Activated naive CD4-positive, alpha-beta T cell treated with anti-CD3 and anti-CD28 coated beads, Interleukin-2, amount 50 U/mL, for 72 hours (primary cell): ENCODE data around the gene ASAP2. TPM values are rescaled to one million over a fixed set of nuclear protein-coding genes. Genes with fewer than 3 reads are reported as not detected.

Experiments
- ATAC-seq, 2 donors: fragments of 150-1000 bp; cut with Tn5 transposase; 2 replicates each; pipeline ENCODE4 v1.10.0; 2021; ENCODE audit warnings: mild to moderate bottlenecking in 2 of 2, moderate library complexity in 2 of 2
- DNase-seq, 2 donors: peaks; one replicate each; pipeline ENCODE4 v3.0.0; 2021 to 2022; ENCODE audit warnings: low spot score in 2 of 2
- H3K27ac Mint-ChIP-seq, 2 donors: one replicate each; pipeline ENCODE4 v1.8.0; 2022; ENCODE audit warnings: mild to moderate bottlenecking in 2 of 2, mixed read lengths in 2 of 2
- H3K36me3 Mint-ChIP-seq, 2 donors: one replicate each; pipeline ENCODE4 v1.8.0; 2022; ENCODE audit warnings: mixed read lengths in 2 of 2
- H3K9me3 Mint-ChIP-seq, 2 donors: one replicate each; pipeline ENCODE4 v1.8.0; 2022; ENCODE audit warnings: mixed read lengths in 2 of 2
- total RNA-seq, 2 donors: library from RNA; stranded (reverse); gene quantifications; one replicate each; pipeline ENCODE4 v1.2.3, GENCODE V29; 2022

The ASAP2 gene
- total RNA-seq, 2 donors from 2014 or later: 0.09 to 1.0 TPM

- Mint-ChIP-seq H3K9me3 (no peaks in the 10 kb centered on the region), H3K27ac (no peak overlapping the region), H3K36me3 (no peaks in the 10 kb centered on the region)
- ATAC-seq (no peak), DNase-seq (no peak)
Observed at GRCh38 chr2:9344434-9344833, 137.8 kb downstream of the ASAP2 start.

GRCh38 chr2:9345343-9345742, 138.7 kb downstream of the ASAP2 start:
- no peak for DNase-seq
- no peaks in the 10 kb centered on the region for H3K9me3 Mint-ChIP-seq
- H3K36me3 Mint-ChIP-seq: no peaks in the 10 kb centered on the region

GRCh38 chr2:9345997-9346396, 139.4 kb downstream of the ASAP2 start:
- H3K27ac Mint-ChIP-seq: no peak overlapping the region
- H3K9me3 Mint-ChIP-seq: no peaks in the 10 kb centered on the region
- no peak for ATAC-seq
- no peaks in the 10 kb centered on the region for H3K36me3 Mint-ChIP-seq
- no peak for DNase-seq

More at GRCh38 chr2:9345343-9345742, 138.7 kb downstream of the ASAP2 start:
- no peak overlapping the region for H3K27ac Mint-ChIP-seq
- ATAC-seq: no peak

DNA sequence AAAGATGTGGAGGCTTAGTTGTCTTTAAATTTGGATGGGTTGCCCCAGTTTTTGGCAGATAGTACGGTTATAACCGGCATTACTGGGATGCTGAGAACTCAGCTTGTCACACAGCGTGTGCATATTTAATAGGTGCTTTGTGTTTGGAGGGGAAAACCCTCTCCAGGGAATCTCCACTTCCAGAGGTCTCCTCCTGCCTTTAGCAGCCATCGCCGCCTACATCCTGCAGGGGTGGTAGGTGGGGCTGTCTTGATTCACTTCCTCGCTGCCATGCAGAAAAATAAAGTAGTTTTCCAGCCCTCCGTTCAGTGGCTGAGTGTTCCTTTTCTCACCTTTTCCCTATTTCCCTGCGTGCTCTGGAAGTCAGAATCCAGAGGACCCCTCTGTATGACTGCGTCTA, 140.3 kb downstream of the ASAP2 start:
- DNase-seq: no peak

GRCh38 chr2:9347411-9347881, 140.8 kb downstream of the ASAP2 start:
- no peaks in the 10 kb centered on the region for H3K36me3 Mint-ChIP-seq
- H3K9me3 Mint-ChIP-seq: no peaks in the 10 kb centered on the region
- ATAC-seq (no peak), DNase-seq (no peak)
- H3K27ac Mint-ChIP-seq: no peak overlapping the region

More for the DNA sequence above, 140.3 kb downstream of the ASAP2 start:
- H3K27ac Mint-ChIP-seq: no peak overlapping the region
- H3K36me3 Mint-ChIP-seq: no peaks in the 10 kb centered on the region
- ATAC-seq: no peak
- no peaks in the 10 kb centered on the region for H3K9me3 Mint-ChIP-seq

GRCh38 chr2:9354318-9354717, 147.7 kb downstream of the ASAP2 start:
- Mint-ChIP-seq H3K27ac (no peak overlapping the region), H3K36me3 (no peaks in the 10 kb centered on the region), H3K9me3 (no peaks in the 10 kb centered on the region)
- DNase-seq (no peak), ATAC-seq (no peak)

GRCh38 chr2:9355270-9355669, 148.7 kb downstream of the ASAP2 start:
- ATAC-seq: no peak
- Mint-ChIP-seq H3K27ac (no peak overlapping the region), H3K36me3 (no peaks in the 10 kb centered on the region), H3K9me3 (no peaks in the 10 kb centered on the region)
- DNase-seq: no peak

GRCh38 chr2:9355716-9356115, 149.1 kb downstream of the ASAP2 start:
- DNase-seq (no peak), ATAC-seq (no peak)
- Mint-ChIP-seq H3K27ac (no peak overlapping the region), H3K36me3 (no peaks in the 10 kb centered on the region), H3K9me3 (no peaks in the 10 kb centered on the region)

DNA sequence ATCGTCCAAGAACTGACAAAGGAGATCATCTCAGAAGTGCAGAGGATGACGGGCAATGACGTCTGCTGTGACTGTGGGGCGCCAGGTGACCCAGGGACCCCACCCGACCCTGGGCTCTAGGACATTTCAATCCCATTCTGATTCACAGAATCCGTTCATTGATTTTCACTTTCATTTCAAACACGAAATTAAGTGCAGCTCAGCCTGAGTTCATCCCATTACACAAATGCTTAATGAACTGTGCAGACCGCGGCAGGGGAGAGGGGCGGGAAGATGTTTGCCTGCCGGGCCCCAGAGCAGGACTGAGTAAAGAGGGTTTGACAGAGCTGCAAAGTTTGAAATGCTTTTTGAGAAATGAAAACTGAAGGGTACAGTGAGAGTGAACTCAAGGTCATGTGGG, 149.6 kb downstream of the ASAP2 start:
- no peak for ATAC-seq
- Mint-ChIP-seq H3K27ac (no peak overlapping the region), H3K9me3 (no peaks in the 10 kb centered on the region), H3K36me3 (no peaks in the 10 kb centered on the region)
- DNase-seq: no peak

- Mint-ChIP-seq H3K36me3 (no peaks in the 10 kb centered on the region), H3K27ac (no peak overlapping the region), H3K9me3 (no peaks in the 10 kb centered on the region)
- ATAC-seq: no peak
- no peak for DNase-seq
Observed at GRCh38 chr2:9358846-9359245, 152.2 kb downstream of the ASAP2 start.

GRCh38 chr2:9359463-9359862, 152.9 kb downstream of the ASAP2 start:
- no peak for DNase-seq
- no peaks in the 10 kb centered on the region for H3K9me3 Mint-ChIP-seq
- no peak for ATAC-seq

DNA sequence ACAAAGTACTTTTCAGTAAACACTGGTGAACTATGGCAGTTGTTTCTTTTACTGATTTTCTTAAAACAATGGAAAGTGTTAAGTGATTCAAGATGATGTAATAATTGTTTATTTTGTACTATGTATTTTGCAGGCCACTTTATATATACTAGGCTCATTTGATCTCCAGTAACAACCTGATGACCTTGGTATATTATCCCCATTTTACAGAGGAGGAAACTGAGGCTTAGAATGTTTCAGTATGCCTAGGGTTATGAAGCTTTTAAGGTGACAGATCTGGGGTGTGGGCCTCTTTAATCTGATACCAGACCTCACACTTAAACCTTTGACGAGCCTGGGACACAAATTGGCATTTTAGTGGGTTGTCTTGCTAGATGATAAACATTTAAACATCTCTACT, 153.5 kb downstream of the ASAP2 start:
- H3K9me3 Mint-ChIP-seq: no peaks in the 10 kb centered on the region
- no peak overlapping the region for H3K27ac Mint-ChIP-seq
- no peak for ATAC-seq
- no peak for DNase-seq
- H3K36me3 Mint-ChIP-seq: no peaks in the 10 kb centered on the region

More at GRCh38 chr2:9359463-9359862, 152.9 kb downstream of the ASAP2 start:
- Mint-ChIP-seq H3K27ac (no peak overlapping the region), H3K36me3 (no peaks in the 10 kb centered on the region)

DNA sequence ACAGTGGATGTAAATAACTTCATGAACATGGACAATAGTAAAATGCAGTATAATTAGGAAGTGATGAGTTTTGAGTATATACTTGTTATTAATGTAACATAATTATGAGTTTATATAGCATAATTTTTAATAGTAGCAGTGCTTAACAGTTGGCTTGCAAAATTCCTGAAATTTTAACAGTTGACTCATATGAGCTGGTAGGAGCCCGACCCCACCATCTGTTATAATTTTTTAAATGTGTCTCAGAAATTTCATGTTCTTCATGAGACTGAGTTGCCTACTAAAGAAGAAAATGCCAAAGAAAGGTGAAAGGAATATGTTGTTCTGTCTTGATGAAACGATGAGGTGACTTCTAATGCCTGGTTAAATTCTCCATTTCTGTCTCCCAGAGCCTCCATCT, 154.1 kb downstream of the ASAP2 start:
- DNase-seq (no peak), ATAC-seq (no peak)
- Mint-ChIP-seq H3K9me3 (no peaks in the 10 kb centered on the region), H3K36me3 (no peaks in the 10 kb centered on the region), H3K27ac (no peak overlapping the region)

GRCh38 chr2:9364373-9364772, 157.8 kb downstream of the ASAP2 start:
- DNase-seq (no peak), ATAC-seq (no peak)
- H3K27ac Mint-ChIP-seq: no peak overlapping the region
- no peaks in the 10 kb centered on the region for H3K9me3 Mint-ChIP-seq
- H3K36me3 Mint-ChIP-seq: no peaks in the 10 kb centered on the region

DNA sequence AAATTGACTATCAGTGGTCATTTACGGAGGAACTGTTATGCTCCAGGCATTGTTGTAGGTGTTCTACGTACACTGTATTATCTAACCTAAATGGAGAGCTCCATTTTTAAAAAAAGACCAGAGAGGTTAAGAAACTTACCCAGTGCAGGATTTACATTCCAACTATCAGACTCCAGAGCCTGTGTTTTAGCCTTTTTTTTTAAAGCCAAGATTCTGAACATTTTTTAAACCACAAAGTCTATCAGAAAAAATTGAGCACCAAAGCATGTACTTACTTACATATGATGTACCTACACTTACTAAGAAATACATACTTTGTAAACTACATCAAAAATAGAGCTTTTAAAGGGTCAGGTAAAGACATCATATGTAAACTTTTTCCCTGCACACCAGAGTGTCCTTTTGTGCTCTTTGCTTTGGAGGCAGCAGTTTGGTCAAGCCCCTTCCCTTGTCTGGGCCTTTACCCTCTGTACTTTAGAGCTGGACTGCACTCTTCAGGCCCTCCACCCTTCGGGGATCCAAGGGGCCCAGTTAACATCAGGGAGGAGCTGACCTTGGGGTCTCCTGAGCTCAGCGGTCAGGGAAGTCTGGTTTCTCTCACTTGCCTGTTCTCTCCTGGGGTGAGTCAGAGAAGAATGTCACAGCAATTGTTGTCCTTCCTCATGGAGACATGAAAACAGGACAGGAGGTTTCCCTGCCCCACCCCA, 158.3 kb downstream of the ASAP2 start:
- Mint-ChIP-seq H3K9me3 (no peaks in the 10 kb centered on the region), H3K36me3 (no peaks in the 10 kb centered on the region), H3K27ac (no peak overlapping the region)
- DNase-seq (no peak), ATAC-seq (no peak)

GRCh38 chr2:9365498-9366019, 158.9 kb downstream of the ASAP2 start:
- H3K36me3 Mint-ChIP-seq: no peaks in the 10 kb centered on the region

GRCh38 chr2:9366026-9366425, 159.4 kb downstream of the ASAP2 start:
- DNase-seq (no peak), ATAC-seq (no peak)
- no peaks in the 10 kb centered on the region for H3K36me3 Mint-ChIP-seq
- H3K27ac Mint-ChIP-seq: no peak overlapping the region
- no peaks in the 10 kb centered on the region for H3K9me3 Mint-ChIP-seq

More at GRCh38 chr2:9365498-9366019, 158.9 kb downstream of the ASAP2 start:
- Mint-ChIP-seq H3K27ac (no peak overlapping the region), H3K9me3 (no peaks in the 10 kb centered on the region)
- ATAC-seq (no peak), DNase-seq (no peak)

GRCh38 chr2:9370746-9371145, 164.1 kb downstream of the ASAP2 start:
- no peaks in the 10 kb centered on the region for H3K36me3 Mint-ChIP-seq
- DNase-seq (no peak), ATAC-seq (peak in 1 of 2 donors; percentile 14)
- no peak overlapping the region for H3K27ac Mint-ChIP-seq
- no peaks in the 10 kb centered on the region for H3K9me3 Mint-ChIP-seq
